PFSK-1 (cell line): ENCODE measurements around the gene DAO.

Experiments
- FOXP2 ChIP-seq: optimal IDR thresholded peaks from 2 replicates; pipeline ENCODE3; 2011; ENCODE audit warnings: borderline replicate concordance, control low read depth, inconsistent platforms; ENCODE audit not compliant: insufficient read depth; ENCODE audit errors: extremely low read length, extremely low read depth
- POLR2AphosphoS5 ChIP-seq: IDR thresholded peaks from 2 replicates; pipeline ENCODE4 v1.6.1; 2012; ENCODE audit warnings: low read depth, mild to moderate bottlenecking, control low read depth, low read length, moderate library complexity
- SIN3A ChIP-seq: IDR thresholded peaks from 2 replicates; pipeline ENCODE4 v1.6.1; 2012; ENCODE audit warnings: mild to moderate bottlenecking, low read length, moderate library complexity, borderline replicate concordance; ENCODE audit not compliant: insufficient read depth
- TAF1 ChIP-seq: IDR thresholded peaks from 2 replicates; pipeline ENCODE4 v1.6.1; 2012; ENCODE audit warnings: low read length, control low read depth, borderline replicate concordance; ENCODE audit not compliant: insufficient read depth
- TF ChIP-seq, protein P1 (sequence below), 2 experiments: IDR thresholded peaks; 2 replicates each; pipeline versions ENCODE4 v1.6.1 to v1.8.0; 2011 to 2012; ENCODE audit warnings: low read depth in 2 of 2, low read length in 2 of 2, control low read depth in 1 of 2, inconsistent platforms in 1 of 2, mild to moderate bottlenecking in 1 of 2, moderate library complexity in 1 of 2; ENCODE audit not compliant: insufficient read depth in 1 of 2

DAO gene

DNA sequence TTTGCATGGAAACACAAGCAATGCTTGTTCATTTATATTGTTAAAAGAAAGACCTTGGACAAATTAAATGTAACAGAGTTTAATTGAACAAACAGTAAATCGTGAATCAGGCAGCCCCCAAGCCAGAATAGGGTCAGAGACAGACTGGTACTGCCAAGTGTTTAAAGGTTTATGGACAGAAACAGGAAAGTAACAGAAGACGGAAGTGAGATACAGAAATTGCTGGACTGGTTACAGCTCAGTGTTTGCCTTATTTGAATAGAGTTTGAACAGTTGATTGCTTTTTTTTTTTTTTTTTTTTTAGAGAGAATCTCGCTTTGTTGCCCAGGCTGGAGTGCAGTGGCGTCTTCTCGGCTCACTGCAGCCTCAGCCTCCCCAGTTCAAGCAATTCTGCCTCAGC lies 50.3 kb downstream of the DAO start:
- TF ChIP-seq SIN3A (no peak), FOXP2 (no peak), TAF1 (no peak), POLR2AphosphoS5 (no peak)
- TF ChIP-seq, protein P1, sequence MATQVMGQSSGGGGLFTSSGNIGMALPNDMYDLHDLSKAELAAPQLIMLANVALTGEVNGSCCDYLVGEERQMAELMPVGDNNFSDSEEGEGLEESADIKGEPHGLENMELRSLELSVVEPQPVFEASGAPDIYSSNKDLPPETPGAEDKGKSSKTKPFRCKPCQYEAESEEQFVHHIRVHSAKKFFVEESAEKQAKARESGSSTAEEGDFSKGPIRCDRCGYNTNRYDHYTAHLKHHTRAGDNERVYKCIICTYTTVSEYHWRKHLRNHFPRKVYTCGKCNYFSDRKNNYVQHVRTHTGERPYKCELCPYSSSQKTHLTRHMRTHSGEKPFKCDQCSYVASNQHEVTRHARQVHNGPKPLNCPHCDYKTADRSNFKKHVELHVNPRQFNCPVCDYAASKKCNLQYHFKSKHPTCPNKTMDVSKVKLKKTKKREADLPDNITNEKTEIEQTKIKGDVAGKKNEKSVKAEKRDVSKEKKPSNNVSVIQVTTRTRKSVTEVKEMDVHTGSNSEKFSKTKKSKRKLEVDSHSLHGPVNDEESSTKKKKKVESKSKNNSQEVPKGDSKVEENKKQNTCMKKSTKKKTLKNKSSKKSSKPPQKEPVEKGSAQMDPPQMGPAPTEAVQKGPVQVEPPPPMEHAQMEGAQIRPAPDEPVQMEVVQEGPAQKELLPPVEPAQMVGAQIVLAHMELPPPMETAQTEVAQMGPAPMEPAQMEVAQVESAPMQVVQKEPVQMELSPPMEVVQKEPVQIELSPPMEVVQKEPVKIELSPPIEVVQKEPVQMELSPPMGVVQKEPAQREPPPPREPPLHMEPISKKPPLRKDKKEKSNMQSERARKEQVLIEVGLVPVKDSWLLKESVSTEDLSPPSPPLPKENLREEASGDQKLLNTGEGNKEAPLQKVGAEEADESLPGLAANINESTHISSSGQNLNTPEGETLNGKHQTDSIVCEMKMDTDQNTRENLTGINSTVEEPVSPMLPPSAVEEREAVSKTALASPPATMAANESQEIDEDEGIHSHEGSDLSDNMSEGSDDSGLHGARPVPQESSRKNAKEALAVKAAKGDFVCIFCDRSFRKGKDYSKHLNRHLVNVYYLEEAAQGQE (IDR thresholded peaks at IDR 0.05; ENCODE audit: insufficient read depth in 1 of 2, low read depth in 2 of 2, low read length in 2 of 2) = no peak

DNA sequence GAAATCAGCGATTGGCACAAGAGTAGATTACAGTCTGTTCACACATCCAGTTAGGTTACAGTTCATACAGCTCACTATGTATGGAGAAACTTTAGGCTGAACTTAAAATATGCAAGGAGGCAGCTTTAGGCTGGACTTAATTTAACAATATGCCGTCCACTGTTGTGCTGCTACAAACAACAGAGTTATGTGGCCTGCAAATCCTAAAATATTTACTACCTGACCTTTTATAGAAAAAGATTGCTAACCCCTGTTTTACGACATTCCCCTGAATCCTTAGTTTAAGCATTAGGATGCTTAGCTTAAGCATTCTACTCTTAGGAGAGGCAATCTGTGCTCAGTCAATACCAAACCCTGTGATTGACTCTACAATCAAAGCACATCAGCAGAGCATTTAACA lies 50.9 kb downstream of the DAO start:
- TF ChIP-seq, protein P1 (IDR thresholded peaks at IDR 0.05; ENCODE audit: insufficient read depth in 1 of 2, low read depth in 2 of 2, low read length in 2 of 2) = no peak
- no peak for TF ChIP-seq FOXP2
- no peak for TF ChIP-seq POLR2AphosphoS5
- no peak for TF ChIP-seq SIN3A
- TF ChIP-seq TAF1 = no peak

DNA sequence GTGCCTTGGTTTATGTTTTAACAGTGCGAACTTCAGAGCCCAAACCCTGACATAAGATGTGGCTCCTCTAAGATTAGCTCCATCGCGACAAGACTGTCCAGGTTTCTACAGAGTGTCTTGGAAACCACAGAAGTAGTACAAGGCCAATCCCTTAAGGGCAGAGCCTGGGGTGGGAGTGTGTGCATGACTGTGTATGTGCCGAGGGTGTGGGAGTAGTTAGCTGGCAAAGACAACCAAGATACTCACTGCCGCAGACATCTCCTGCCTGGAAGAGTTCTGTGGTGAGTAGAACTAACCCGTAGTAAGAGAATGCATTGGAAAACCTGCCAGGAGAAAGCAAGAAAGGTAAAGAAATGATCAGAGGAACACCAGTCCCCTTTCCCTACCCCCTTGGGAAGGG lies 54.1 kb downstream of the DAO start:
- TF ChIP-seq FOXP2 = no peak
- TF ChIP-seq, protein P1 (IDR thresholded peaks at IDR 0.05; ENCODE audit: insufficient read depth in 1 of 2, low read depth in 2 of 2, low read length in 2 of 2) = no peak
- TF ChIP-seq SIN3A = no peak
- no peak for TF ChIP-seq POLR2AphosphoS5
- TF ChIP-seq TAF1 = no peak

DNA sequence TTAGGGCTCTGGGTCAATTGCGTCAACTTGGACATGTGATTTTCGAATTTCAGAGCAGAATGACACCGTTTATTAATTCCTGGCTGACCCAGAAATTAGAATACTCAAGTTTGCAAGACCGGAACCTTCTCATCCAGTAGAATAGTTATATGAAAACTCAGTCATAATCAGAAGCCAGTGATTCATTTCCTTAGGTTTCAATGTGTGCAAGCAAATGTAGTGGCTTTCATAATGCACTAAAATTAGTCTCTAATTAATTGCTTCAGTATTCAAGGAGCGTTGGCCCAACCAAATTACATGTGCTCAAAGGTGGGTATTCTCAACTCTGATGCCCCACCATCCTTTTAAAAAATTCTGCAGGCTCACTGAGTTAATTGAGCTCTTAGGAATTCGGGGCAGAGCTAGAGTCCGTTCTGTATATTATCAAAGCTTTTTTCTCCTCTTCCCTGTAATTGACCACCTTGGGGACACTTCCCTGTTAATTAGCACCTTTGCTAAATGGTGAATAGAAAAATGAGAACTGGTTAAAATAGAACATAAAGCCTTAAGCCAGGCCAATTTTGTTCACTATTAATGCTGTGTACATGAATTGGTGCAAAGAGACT lies 55.4 kb downstream of the DAO start:
- TF ChIP-seq, protein P1 (IDR thresholded peaks at IDR 0.05; ENCODE audit: insufficient read depth in 1 of 2, low read depth in 2 of 2, low read length in 2 of 2) = no peak
- no peak for TF ChIP-seq FOXP2
- TF ChIP-seq SIN3A = no peak
- no peak for TF ChIP-seq POLR2AphosphoS5
- TF ChIP-seq TAF1 = no peak

DNA sequence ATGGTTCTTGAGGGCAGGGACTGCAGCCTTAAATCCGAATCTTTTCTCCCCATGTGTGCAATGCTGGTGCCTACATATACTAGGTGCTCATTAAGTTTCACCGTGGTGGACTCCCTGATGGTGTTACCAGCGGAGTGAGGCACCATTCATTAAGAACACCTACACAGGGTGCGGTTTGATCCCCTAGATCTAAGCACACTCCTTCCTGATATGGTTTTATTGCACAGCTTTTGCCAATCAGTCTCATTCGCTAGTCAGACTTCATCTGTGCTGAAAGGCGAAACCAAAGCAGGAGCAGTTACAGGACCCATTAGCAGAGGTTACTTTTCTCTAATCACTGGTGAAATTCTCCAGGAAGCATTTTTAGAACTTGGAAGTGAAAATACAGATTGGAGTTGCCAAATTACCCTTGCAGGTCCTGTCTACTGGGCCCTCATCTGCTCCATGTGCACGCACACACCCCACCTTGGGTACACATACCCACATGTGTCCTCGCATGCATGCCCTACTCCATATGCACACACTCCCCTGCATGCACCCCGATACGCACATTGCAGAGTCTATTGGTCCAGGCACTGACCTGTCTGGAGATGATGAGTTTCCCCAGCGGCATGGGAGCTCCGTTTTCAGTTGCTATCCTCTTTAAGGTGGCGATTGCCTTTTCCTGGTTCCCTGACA lies 58.5 kb downstream of the DAO start:
- no peak for TF ChIP-seq TAF1
- TF ChIP-seq, protein P1 (IDR thresholded peaks at IDR 0.05; ENCODE audit: insufficient read depth in 1 of 2, low read depth in 2 of 2, low read length in 2 of 2) = no peak
- TF ChIP-seq POLR2AphosphoS5 = no peak
- no peak for TF ChIP-seq FOXP2
- TF ChIP-seq SIN3A = no peak
